Measurements from ENCODE around the gene CCNK.

- TF ChIP-seq CTCF (IDR thresholded peaks at IDR 0.05) (no peak), POLR2A (IDR thresholded peaks at IDR 0.05) (no peak), EP300 (IDR thresholded peaks at IDR 0.05; ENCODE audit: low read depth) (no peak), POLR2AphosphoS5 (IDR thresholded peaks at IDR 0.05) (no peak)
Measured at GRCh38 chr14:99513183-99513694, 32.0 kb downstream of the CCNK start.

All from transverse colon (tissue), 4 donors.